GM21367 (cell line): ENCODE data around the gene LIPJ.

Experiments
- ATAC-seq: cut with Tn5 transposase; IDR thresholded peaks from one replicate; pipeline ENCODE4 v1.9.1; 2021; ENCODE audit not compliant: unreplicated experiment

LIPJ gene

GRCh38 chr10:88594482-88594881 lies 7.9 kb downstream of the LIPJ start:
- ATAC-seq, result no peak

GRCh38 chr10:88598055-88598454 lies 11.5 kb downstream of the LIPJ start:
- peak; percentile 89 for ATAC-seq

- ATAC-seq, result no peak
Measured at GRCh38 chr10:88608052-88608732, 21.6 kb downstream of the LIPJ start.

- ATAC-seq, result no peak
Measured at GRCh38 chr10:88608780-88609179, 22.2 kb downstream of the LIPJ start.

- no peak for ATAC-seq
Measured at GRCh38 chr10:88616250-88616977, 29.9 kb downstream of the LIPJ start.

- no peak for ATAC-seq
Measured at GRCh38 chr10:88617772-88618300, 31.3 kb downstream of the LIPJ start.

GRCh38 chr10:88618496-88618895 lies 31.9 kb downstream of the LIPJ start:
- ATAC-seq, result no peak

- ATAC-seq, result no peak
Measured at GRCh38 chr10:88620441-88620840, 33.9 kb downstream of the LIPJ start.

- no peak for ATAC-seq
Measured at GRCh38 chr10:88623835-88624234, 37.3 kb downstream of the LIPJ start.

GRCh38 chr10:88624840-88625239 lies 38.3 kb downstream of the LIPJ start:
- ATAC-seq, result no peak

- ATAC-seq, result no peak
Measured at GRCh38 chr10:88640186-88640585, 53.6 kb downstream of the LIPJ start.

- ATAC-seq, result no peak
Measured at GRCh38 chr10:88642209-88642608, 55.6 kb downstream of the LIPJ start.

- ATAC-seq, result no peak
Measured at GRCh38 chr10:88642963-88643362, 56.4 kb downstream of the LIPJ start.

GRCh38 chr10:88647061-88647615 lies 60.6 kb downstream of the LIPJ start:
- ATAC-seq, result no peak

- ATAC-seq, result no peak
Measured at GRCh38 chr10:88651101-88651551, 64.6 kb downstream of the LIPJ start.

- ATAC-seq, result no peak
Measured at GRCh38 chr10:88652616-88653015, 66.1 kb downstream of the LIPJ start.
